Erythroblast (primary cell): ENCODE measurements around the gene SLC26A8.

ENCODE experiments used
- GATA1 ChIP-seq: IDR thresholded peaks from 2 replicates; pipeline ENCODE4 v1.6.1; 2011; ENCODE audit warnings: low read depth, mild to moderate bottlenecking, control low read depth, low read length, moderate library complexity
- POLR2A ChIP-seq: IDR thresholded peaks from 2 replicates; pipeline ENCODE4 v1.6.1; 2011; ENCODE audit warnings: mild to moderate bottlenecking, low read length

- no peak for TF ChIP-seq POLR2A
- no peak for TF ChIP-seq GATA1
Observed at GRCh38 chr6:35922139-35922554, 102.3 kb downstream of the SLC26A8 start.
